Measurements from ENCODE around the gene ANKRD39.

Gene ANKRD39

DNA sequence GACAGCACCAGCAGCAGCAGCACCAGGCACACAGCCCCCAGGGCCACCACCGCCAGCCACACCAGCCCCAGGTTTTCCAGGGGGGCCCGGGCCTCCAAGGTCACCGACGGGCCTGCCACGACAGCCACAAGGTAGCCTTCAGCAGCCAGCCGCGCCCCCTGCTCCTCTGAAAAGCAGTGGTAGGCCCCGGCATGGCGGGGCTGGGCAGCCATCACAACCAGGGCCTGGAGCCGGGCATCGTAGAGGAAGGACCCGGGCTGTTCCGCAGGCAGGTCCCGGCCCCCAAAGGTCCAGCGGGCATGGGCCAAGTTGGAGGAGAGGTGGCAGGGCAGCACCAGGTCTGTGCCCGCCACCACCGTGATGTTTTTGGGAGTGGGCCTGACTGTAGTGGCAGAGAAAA, 3.3 kb upstream of the ANKRD39 start:
- intact Hi-C loops (cut with DNase I), result loop anchor here (10.0 kb wide), 1 partner anchor 234 kb away; the partner anchor contains the start of gene FAHD2B
- no peak for DNase-seq

DNA sequence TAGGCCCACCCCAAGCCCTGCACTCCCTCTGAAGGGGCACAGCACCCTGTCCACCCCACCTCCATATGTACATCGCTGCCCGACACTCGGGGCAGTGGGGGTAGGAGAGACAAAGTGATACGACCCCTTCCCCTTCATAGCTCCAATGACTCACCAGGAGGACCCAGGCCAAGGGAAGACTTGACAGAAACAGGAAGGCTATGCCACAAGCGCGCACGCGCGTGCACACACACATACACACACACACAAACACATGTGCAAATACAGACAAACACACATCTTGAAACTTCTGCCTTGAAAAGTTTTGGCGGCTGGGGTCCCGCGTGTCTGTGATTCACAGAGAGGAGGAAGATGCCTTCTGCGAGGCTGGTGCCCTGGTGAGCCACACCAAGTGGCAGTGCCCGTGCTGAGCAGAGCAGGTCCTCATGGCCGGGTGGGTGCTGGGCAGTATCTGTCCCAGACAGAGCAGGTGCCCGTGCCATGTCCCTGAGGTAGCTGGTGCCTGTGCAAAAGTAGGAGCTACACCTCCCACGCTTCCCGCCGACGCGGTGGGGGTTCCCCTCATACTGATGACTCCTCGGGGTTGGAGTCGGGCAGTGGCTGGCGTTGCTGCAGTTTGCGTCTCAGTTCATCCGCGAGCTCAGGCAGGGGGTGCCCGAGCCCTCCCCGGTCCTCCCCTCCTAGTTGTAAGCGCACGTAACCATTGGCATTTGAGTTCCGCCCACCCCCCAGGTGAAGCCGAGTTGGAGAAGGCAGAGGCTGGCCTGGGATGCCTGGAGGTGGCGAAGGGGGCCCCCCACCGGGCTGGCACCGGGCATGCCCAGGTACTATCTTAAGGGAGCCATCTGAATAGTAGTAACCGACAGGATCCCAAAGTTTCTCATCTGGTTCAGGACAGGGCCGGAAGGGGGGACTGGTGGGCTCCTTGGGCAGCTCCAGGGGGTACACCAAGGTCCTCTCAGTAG, 2.5 kb upstream of the ANKRD39 start:
- intact Hi-C loops (cut with DNase I), result loop anchor here (10.0 kb wide), 1 partner anchor 234 kb away; the partner anchor contains the start of gene FAHD2B

DNA sequence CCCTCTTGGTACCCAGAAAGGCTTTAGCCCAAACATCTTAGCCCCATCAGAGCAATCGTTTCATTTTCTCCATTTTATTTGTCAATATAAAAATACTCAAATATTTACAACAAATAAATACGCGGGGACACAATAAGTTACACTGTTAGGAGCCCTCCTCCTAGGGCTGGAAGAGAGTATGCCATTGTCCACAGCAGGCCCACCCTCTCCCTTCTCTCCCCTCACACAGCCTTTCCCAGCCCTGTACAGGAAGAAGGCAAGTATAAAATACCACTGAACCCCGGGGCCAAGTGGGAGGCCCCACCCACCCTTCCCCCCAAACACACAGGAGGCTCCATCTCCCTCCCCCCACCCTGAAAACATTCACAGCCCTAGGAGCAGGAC, 1.9 kb upstream of the ANKRD39 start:
- intact Hi-C loops (cut with DNase I), result loop anchor here (5.0 to 10.0 kb wide), 2 partner anchors 235 to 253 kb away; partner anchors contain the start of genes ANKRD36 and FAHD2B
- no peak for DNase-seq

More for the DNA sequence above, 2.5 kb upstream of the ANKRD39 start:
- peak in 2 of 10 donors; percentile 51 to 87 for DNase-seq

DNA sequence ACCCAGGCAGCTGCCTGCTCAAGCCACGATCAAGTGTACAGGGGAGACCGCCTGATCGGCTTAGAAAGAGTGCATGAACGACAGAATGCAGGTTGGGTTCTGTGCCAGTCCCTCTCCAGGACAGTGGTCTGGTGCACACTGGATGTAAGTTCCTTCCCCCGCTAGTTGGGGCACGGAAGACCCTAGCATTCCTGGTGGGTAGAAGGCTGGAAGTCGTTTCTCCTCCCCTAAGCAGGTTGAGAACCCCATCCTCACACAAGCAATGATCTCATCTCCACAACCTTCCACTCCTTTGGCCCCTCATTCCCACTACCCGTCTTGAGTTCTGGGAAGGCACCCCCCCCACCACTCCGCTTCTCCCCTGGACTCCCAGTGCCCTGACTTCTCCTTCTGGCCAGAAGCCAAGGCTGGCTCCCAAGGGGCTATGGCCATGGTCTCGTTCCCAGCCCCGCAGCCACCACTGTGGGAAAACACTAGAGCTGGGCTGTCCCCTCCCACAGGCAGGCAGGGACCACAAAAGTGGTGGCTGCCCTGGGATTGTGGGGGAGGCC, 1.4 kb upstream of the ANKRD39 start:
- DNase-seq, result peak in 1 of 10 donors; percentile 90

DNA sequence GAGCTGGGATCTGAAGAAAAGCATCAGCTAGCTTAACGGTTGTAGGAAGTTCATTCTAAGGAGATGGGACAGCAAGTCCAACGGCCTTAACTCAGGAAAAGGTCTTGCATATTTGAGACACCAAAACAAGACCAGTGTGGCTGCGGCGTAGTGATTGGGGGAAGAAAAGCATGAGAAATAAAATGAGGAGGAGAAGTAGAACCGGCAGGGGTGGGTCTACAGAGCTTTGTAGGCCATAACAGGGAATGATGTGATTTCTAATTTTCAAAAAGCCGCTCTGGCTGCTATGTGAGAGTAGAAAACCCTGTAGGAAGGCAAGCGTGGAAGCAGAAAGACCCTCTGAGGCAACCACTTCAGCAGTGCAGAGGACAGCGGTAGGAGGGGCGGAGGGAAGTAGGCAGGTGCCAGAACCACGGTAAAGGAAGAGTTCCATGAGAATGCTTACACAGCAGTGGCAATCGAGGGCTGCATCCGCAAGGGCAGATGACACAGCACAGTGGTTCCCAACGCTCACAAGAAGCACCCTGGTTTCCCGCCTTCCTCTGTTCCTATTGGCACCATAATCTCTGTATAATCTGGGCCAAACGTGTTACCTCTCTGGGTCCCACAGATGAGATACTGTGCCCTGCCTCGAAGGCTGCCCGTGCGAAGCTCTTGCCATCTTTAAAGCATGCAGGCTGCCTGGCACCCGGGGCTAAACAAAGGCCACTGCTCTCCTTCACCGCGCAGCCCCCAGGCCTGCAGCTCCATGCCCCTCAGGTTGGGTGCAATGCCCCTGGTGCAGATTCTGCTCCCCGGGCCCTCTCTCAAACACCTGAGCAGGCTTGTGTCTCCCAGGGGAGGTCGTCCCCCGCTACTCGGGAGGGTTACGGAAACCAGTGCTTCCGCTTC, 795 bp downstream of the ANKRD39 start:
- intact Hi-C loops (cut with DNase I), result loop anchor here (1.0 to 5.0 kb wide), 2 partner anchors 41 to 255 kb away; partner anchors contain the start of genes ANKRD36 and CNNM3
- peak in 1 of 10 donors; percentile 74 for DNase-seq

More for the DNA sequence above, 1.4 kb upstream of the ANKRD39 start:
- intact Hi-C loops (cut with DNase I), result loop anchor here (5.0 kb wide), 1 partner anchor 253 kb away; the partner anchor contains the start of gene ANKRD36

DNA sequence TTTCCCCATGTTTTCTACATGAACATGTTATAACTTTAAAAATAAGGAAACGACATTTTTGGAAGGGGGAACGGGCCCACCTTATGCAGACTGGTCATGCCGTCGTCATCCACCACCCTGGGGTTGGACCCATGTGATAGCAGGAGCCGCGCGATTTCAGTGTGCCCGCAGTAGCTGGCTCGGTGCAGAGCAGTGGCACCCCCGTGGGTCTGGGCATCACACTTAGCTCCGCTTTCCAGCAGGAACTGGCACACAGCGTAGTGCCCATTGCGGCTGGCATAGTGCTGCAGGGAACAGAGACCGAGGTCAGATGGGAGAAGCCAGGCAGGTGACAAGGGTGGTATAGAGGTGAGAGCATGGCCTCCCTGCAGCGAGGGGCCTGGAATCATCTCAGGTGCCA, 4.5 kb downstream of the ANKRD39 start:
- intact Hi-C loops (cut with DNase I), result no loop called here

DNA sequence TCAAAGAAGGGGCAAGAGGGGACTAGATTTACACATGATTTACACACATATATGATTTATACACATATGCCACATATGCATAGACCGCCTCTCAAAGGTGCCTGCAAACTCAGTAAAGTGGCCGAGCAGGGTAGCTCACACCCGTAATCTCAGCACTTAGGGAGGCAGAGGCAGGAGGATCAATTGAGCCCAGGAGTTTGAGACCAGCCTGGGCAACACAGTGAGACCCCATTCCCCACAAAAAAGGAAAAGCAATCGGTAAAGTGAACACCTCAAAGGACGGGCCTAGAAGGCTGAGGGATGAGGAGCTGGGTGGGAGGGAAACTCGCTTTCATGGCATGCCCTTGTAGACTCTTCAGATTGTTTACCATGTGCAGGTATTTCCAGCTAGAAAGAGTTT, 5.1 kb downstream of the ANKRD39 start:
- intact Hi-C loops (cut with DNase I), result no loop called here
- DNase-seq, result peak in 1 of 10 donors; percentile 10

More for the DNA sequence above, 4.5 kb downstream of the ANKRD39 start:
- DNase-seq, result peak in 1 of 10 donors; percentile 65

DNA sequence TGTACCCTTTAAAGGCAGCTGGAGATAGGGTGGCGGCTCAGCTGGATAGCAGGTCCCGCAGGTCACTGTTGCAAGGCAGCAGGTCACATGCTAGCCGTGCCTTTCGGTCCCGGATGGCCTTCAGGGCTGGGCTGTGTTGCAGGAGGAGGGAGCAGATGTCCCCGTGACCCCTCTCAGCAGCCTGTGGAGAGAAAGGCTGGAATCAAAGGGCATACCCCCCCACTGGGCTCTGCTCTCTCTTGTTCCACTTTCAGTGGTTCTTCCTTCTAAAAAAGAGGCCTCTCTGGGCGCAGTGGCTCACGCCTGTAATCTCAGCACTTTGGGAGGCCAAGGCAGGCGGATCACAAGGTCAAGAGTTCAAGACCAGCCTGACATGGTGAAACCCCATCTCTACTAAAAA, 9.6 kb downstream of the ANKRD39 start:
- peak in 1 of 10 donors; percentile 50 for DNase-seq
- intact Hi-C loops (cut with DNase I), result no loop called here

DNA sequence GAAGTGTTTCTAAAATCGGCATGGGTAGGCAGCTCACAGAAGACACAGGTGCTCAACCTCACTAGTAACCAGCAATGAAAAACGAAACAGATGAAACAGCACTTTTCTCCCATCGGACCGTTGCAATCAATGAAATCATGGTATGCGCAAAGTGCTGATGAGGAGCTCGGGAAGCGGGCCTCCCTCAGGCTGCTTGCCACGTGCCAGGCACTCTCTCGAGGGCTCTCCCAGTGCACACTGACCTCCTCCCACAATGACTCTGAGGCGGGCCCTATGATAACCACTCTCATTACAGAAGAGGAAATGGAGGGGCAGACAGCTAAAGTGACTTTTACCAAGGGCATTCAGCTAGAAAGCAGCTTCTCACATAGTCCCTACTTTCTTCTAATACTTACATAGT, 10.2 kb downstream of the ANKRD39 start:
- intact Hi-C loops (cut with DNase I), result no loop called here
- DNase-seq, result peak in 1 of 10 donors; percentile 32

DNA sequence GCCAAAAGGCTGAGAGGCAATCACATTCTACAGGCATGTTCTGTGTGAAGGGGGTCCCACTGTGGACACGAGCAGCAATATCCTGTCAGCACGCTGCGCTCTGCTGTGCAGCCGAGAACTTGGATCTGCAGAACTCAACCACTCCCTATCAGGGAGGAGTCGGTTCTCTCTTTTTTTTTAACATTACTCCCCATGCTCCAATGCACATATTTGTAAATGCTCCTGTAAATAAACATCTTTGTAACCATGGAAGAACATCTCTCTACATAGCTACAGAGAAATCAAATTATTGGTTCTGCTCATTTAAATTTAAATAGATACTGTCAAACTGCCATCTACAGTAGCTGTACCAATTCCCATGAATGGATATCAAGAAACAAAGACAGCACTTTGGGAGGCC, 11.0 kb downstream of the ANKRD39 start:
- intact Hi-C loops (cut with DNase I), result no loop called here
- peak in 1 of 10 donors; percentile 3 for DNase-seq

DNA sequence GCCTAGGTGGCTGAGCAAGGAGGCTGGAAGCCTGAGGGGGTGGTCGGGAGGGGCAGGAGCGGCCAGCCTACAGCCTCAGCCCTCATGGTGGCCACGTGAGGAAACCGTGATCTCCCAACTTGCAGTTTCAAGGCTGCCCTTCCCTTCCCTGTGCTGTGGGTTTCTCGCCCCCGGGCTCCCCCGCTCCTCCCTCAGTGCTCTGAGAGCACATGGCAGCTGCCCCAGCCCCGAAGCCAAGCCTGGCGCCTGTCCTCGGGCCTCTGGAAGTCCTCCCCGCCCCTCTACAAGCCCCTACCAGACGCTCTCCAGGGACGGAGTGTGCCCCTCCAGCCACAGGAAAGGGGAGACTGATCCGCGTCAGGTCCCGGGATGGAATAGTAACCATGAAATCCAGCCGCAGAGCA, 13.4 kb downstream of the ANKRD39 start:
- intact Hi-C loops (cut with DNase I), result no loop called here
- peak in 2 of 10 donors; percentile 45 to 68 for DNase-seq

DNA sequence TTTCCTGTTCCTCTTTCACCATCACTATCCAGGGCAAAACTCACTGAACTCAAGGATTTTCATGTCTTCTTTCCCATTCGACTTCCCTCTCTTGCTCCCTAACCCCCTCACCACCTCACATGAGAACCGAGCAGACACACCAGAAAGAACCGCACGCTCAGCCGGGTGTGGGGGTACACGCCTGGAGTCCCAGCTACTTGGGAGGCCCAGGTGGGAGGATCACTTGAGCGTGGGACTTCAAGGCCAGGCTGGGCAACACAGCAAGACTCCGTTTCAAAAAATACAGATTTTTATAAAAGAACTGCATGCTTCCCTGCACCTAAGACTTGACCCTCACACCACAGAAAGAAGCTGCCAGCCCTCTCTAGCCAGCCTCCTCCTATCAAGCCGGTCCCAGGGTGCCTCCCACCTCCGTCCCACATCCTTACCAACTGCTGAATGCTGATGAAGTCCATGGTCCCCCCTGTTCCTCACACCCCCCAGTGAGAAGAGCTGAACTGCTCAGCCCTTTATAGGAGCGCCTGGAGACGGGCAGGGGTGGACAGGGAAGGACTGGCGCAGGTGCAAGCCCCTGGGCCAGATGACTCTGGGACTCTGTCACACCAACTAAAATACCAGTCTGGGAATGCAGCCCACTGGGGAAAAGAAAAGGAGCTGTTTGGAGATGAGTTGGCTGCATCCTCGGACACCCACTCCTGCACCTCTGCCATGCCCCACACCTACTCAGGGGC, 14.1 kb downstream of the ANKRD39 start, which contains the start of gene ANKRD23:
ANKRD23 (minus strand) TSS at position 484 of the 731 bp plus-strand sequence; CDS start at position 455, 29 bp downstream.
- peak in 2 of 10 donors; percentile 62 to 67 for DNase-seq
- intact Hi-C loops (cut with DNase I), result no loop called here

DNA sequence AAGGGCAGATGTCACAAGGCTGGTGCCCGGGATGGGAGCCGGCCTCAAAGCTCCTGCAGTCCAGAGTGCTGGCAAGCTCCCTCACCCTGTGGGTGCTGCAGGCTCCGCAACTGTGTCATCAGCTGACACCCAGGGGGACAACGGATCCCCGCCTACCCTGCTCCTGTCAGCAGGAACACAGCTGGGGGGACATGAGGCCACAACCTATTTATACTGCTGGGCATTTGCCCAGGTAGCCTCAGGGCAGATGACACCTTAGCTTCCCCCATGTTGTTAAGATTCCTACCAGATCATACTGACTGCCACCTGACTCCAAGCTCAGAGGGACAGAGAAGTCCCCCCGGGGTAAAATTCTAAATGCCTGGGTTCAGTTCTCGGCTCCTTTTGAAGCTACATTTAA, 15.2 kb downstream of the ANKRD39 start:
- peak in 1 of 10 donors; percentile 64 for DNase-seq
- intact Hi-C loops (cut with DNase I), result no loop called here

DNA sequence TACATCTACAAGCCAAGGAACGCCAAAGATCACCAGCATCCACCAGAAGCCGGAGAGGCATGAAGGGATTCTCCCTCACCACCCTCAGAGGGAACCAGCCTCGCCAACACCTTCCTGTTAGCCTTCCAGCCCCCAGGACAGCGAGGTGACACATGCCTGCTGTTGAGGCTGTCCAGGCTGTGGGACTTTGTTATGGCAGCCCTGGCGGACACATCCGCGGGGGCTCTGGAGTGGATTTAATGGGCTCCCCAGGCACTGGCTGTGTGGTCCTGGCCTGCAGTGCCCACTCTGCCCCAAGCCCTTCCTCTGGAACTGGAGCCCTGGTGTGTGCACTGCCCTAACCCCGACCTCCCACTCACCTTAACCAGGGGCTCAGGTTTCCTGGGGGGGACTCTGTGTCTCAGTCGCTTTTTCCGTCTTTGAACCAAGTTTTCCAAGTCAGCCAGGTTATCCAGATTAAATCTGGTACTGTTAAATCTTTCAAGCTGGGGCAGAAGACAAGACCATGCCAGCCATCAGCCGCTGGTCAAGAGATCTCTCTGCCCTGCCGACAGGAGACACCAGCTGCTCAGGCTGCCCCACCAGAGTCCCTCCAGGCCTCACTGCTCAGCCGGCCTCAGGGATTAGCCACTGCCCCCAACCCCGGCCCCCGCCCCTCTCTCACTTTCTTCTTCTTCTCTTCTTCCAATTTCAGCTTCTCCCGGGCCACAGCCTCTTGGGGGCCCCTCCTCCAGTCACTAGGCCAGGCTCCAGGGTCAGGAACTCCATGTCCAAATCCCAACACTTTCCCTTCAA, 15.9 kb downstream of the ANKRD39 start:
- intact Hi-C loops (cut with DNase I), result no loop called here
- DNase-seq, result peak in 2 of 10 donors; percentile 47 to 61

DNA sequence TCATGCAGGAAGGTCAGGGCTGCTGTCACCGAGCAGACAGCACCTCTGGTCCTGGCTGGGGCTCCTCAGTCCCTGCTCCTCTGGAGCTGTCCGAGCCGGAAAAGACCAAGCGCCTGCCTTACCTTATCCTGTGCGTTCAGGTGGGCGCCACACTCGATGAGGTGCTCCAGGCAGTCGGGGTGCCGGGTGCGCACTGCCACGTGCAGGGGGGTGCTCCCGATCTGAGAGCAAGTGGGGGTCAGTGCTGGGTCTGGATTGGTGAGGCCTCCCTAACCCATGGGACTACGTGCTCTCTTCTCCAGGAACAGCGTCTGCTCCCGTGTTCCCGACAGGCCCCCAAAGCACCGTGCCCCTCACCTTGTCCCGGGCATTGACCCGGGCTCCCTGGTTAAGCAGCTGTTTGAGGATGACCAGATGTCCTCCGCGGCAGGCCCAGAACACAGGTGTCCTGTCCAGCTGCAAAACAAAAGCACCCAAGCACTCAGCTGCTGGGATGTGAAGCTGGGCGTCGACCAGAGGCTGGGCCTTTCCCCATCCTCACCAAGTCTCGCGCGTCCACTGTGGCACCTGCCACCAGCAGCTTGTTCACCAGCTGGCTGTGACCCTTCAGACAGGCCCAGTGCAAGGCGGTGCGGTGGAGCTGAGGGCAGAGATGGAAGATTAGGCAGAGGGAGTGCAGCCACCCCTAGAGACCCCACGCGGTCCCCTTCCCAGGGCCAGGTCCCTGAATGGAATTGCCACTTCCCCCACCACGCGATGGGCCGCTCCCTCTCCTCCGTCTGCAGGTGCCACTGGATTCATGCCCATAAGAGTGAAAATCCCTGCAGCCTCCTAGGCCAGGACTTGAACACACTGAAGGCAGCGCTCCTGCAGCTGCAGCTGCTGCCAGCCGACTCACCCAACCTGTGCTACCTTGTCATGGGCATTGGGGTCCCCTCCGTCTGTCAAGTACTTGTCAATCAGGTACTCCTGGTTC, 17.7 kb downstream of the ANKRD39 start:
- DNase-seq, result peak in 2 of 10 donors; percentile 61 to 85
- intact Hi-C loops (cut with DNase I), result no loop called here

DNA sequence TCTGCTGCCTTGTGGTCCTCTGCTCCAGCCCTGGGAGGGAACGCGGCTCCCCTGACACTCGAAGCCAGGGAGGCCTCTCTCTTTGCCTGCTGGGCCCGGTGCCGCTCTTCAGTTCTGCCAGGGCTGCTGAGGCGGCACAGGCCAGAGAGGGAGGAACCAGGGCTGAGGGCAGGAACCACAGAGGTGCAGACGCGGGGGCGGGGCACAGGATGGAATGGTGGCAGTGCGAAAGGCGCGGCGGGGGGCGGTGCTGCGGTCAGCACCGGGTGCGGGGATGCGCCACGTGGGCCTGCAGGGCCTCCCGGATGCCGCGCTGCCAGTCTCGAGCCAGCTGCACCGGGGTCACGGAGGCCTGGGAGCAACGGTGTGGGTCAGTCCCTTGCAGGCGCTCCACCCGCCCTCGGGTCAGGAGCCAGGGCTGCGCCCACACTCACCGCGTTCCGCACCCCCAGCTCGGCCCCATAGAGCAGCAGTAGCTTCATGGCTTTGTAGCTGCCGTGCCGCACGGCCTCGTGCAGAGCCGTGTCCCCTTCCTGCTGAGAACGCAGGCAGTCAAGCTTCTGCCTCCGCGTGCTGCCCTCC, 18.4 kb downstream of the ANKRD39 start:
- DNase-seq, result peak in 2 of 10 donors; percentile 71 to 76
- intact Hi-C loops (cut with DNase I), result no loop called here
